Measurements from ENCODE around the gene RUFY1. TPM values are rescaled to one million over a fixed set of nuclear protein-coding genes. Genes with fewer than 3 reads are reported as not detected.

The RUFY1 gene
- total and polyA plus RNA-seq, 10 of the 15 experiments (the other 5 are each of a cell fraction or from before 2014, with no cell fraction given) = 5.7 to 36.3 (median 24.5) TPM

DNA sequence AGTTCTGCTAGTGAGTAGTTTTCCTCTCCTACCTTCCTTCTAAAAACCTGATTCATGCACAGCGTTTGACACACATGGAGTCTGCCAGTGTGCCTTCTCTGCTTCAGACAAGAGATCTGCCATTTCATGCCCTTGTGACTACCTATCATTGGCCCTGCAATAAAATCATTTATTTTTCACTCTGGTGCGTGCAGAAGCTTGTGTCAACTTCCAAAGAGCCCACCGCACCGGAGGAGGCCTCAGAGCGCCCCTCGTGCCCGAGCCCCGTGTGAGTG is 59.4 kb downstream of the RUFY1 start (continued):
- TF ChIP-seq, protein P1, sequence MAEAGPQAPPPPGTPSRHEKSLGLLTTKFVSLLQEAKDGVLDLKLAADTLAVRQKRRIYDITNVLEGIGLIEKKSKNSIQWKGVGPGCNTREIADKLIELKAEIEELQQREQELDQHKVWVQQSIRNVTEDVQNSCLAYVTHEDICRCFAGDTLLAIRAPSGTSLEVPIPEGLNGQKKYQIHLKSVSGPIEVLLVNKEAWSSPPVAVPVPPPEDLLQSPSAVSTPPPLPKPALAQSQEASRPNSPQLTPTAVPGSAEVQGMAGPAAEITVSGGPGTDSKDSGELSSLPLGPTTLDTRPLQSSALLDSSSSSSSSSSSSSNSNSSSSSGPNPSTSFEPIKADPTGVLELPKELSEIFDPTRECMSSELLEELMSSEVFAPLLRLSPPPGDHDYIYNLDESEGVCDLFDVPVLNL (IDR thresholded peaks at IDR 0.05; ENCODE audit: low read depth, low read length) = no peak
- TF ChIP-seq, protein P2, sequence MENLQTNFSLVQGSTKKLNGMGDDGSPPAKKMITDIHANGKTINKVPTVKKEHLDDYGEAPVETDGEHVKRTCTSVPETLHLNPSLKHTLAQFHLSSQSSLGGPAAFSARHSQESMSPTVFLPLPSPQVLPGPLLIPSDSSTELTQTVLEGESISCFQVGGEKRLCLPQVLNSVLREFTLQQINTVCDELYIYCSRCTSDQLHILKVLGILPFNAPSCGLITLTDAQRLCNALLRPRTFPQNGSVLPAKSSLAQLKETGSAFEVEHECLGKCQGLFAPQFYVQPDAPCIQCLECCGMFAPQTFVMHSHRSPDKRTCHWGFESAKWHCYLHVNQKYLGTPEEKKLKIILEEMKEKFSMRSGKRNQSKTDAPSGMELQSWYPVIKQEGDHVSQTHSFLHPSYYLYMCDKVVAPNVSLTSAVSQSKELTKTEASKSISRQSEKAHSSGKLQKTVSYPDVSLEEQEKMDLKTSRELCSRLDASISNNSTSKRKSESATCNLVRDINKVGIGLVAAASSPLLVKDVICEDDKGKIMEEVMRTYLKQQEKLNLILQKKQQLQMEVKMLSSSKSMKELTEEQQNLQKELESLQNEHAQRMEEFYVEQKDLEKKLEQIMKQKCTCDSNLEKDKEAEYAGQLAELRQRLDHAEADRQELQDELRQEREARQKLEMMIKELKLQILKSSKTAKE (IDR thresholded peaks at IDR 0.05; ENCODE audit: low read depth, poor library complexity, severe bottlenecking) = no peak
- TF ChIP-seq NRF1 (conservative IDR thresholded peaks at IDR 0.05; ENCODE audit: low read depth, low read length) (no peak), ZNF274 (IDR thresholded peaks at IDR 0.05; ENCODE audit: insufficient read depth, insufficient read length) (no peak), SRF (IDR thresholded peaks at IDR 0.05; ENCODE audit: low read depth in 2 of 2, low read length in 2 of 2) (no peak), SMC3 (IDR thresholded peaks at IDR 0.05; ENCODE audit: borderline replicate concordance, low read length) (no peak), KAT2A (conservative IDR thresholded peaks at IDR 0.05; ENCODE audit: control insufficient read depth, low read depth, low read length) (no peak), YY1 (IDR thresholded peaks at IDR 0.05; ENCODE audit: low read depth, low read length) (no peak), YBX1 (IDR thresholded peaks at IDR 0.05) (no peak)
- TF ChIP-seq, protein P3, sequence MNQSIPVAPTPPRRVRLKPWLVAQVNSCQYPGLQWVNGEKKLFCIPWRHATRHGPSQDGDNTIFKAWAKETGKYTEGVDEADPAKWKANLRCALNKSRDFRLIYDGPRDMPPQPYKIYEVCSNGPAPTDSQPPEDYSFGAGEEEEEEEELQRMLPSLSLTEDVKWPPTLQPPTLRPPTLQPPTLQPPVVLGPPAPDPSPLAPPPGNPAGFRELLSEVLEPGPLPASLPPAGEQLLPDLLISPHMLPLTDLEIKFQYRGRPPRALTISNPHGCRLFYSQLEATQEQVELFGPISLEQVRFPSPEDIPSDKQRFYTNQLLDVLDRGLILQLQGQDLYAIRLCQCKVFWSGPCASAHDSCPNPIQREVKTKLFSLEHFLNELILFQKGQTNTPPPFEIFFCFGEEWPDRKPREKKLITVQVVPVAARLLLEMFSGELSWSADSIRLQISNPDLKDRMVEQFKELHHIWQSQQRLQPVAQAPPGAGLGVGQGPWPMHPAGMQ (IDR thresholded peaks at IDR 0.05; ENCODE audit: borderline replicate concordance) = no peak
- TF ChIP-seq, protein P4, sequence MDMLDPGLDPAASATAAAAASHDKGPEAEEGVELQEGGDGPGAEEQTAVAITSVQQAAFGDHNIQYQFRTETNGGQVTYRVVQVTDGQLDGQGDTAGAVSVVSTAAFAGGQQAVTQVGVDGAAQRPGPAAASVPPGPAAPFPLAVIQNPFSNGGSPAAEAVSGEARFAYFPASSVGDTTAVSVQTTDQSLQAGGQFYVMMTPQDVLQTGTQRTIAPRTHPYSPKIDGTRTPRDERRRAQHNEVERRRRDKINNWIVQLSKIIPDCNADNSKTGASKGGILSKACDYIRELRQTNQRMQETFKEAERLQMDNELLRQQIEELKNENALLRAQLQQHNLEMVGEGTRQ (IDR thresholded peaks at IDR 0.05; ENCODE audit: borderline replicate concordance, low read depth, low read length) = no peak

Measured in GM12878 (cell line).